Mucosa of rectum (tissue), 2 donors: ENCODE measurements around the gene MPPED2.

Source experiments
- H3K27ac ChIP-seq, 2 donors: one replicate each; pipeline ENCODE4 v1.7.0; 2013; ENCODE audit warnings: inconsistent platforms in 2 of 2, low read depth in 2 of 2, low read length in 2 of 2
- H3K27me3 ChIP-seq, 2 donors: one replicate each; pipeline ENCODE4 v1.7.0; 2013; ENCODE audit warnings: low read length in 2 of 2; ENCODE audit not compliant: control insufficient read depth in 2 of 2, insufficient read depth in 2 of 2
- H3K36me3 ChIP-seq, 2 donors: one replicate each; pipeline ENCODE4 v1.7.0; 2013; ENCODE audit warnings: low read length in 2 of 2; ENCODE audit not compliant: control insufficient read depth in 2 of 2, insufficient read depth in 2 of 2
- H3K4me1 ChIP-seq, 2 donors: one replicate each; pipeline ENCODE4 v1.7.0; 2013; ENCODE audit warnings: low read length in 2 of 2, mild to moderate bottlenecking in 1 of 2; ENCODE audit not compliant: control insufficient read depth in 2 of 2, insufficient read depth in 2 of 2
- H3K4me3 ChIP-seq, 2 donors: one replicate each; pipeline ENCODE4 v1.7.0; 2013; ENCODE audit warnings: low read length in 2 of 2
- H3K9ac ChIP-seq, 2 donors: one replicate each; pipeline ENCODE4 v1.7.0; 2013; ENCODE audit warnings: low read length in 2 of 2, low read depth in 1 of 2, mild to moderate bottlenecking in 1 of 2
- H3K9me3 ChIP-seq, 2 donors: one replicate each; pipeline ENCODE4 v1.7.0; 2013; ENCODE audit warnings: low read length in 2 of 2; ENCODE audit not compliant: control insufficient read depth in 2 of 2
- donor health status: healthy.
- donor health status: Normal muscosa, but diverticular disease.

MPPED2 gene

GRCh38 chr11:30538251-30538650, 47.9 kb downstream of the MPPED2 start:
- no peak overlapping the region for H3K27ac ChIP-seq
- H3K9ac ChIP-seq: no peak overlapping the region
- H3K4me3 ChIP-seq: no peak overlapping the region
- H3K36me3 ChIP-seq: no peaks in the 10 kb centered on the region
- no peaks in the 10 kb centered on the region for H3K4me1 ChIP-seq
- H3K27me3 ChIP-seq: no peaks in the 10 kb centered on the region
- H3K9me3 ChIP-seq: no peaks in the 10 kb centered on the region

- Histone ChIP-seq H3K9me3 (no peaks in the 10 kb centered on the region), H3K9ac (no peak overlapping the region), H3K27ac (no peak overlapping the region), H3K4me3 (no peak overlapping the region), H3K27me3 (no peaks in the 10 kb centered on the region), H3K36me3 (no peaks in the 10 kb centered on the region), H3K4me1 (no peaks in the 10 kb centered on the region)
These were observed 50.3 kb downstream of the MPPED2 start for GRCh38 chr11:30535818-30536217.

GRCh38 chr11:30533445-30533947, 52.7 kb downstream of the MPPED2 start:
- Histone ChIP-seq H3K27me3 (no peaks in the 10 kb centered on the region), H3K4me3 (no peak overlapping the region), H3K36me3 (no peaks in the 10 kb centered on the region), H3K9ac (no peak overlapping the region), H3K9me3 (no peaks in the 10 kb centered on the region), H3K27ac (no peak overlapping the region), H3K4me1 (no peaks in the 10 kb centered on the region)

GRCh38 chr11:30527566-30527965, 58.6 kb downstream of the MPPED2 start:
- Histone ChIP-seq H3K9ac (no peak overlapping the region), H3K4me3 (no peak overlapping the region), H3K27me3 (no peaks in the 10 kb centered on the region), H3K36me3 (no peaks in the 10 kb centered on the region), H3K27ac (no peak overlapping the region), H3K9me3 (no peaks in the 10 kb centered on the region), H3K4me1 (no peaks in the 10 kb centered on the region)

- H3K9me3 ChIP-seq: no peaks in the 10 kb centered on the region
- no peak overlapping the region for H3K9ac ChIP-seq
- H3K4me1 ChIP-seq: no peaks in the 10 kb centered on the region
- H3K36me3 ChIP-seq: no peaks in the 10 kb centered on the region
- H3K27me3 ChIP-seq: no peaks in the 10 kb centered on the region
- H3K4me3 ChIP-seq: no peak overlapping the region
- no peak overlapping the region for H3K27ac ChIP-seq
These were observed 59.6 kb downstream of the MPPED2 start for GRCh38 chr11:30526558-30526957.

- H3K27ac ChIP-seq: no peak overlapping the region
- H3K27me3 ChIP-seq: no peaks in the 10 kb centered on the region
- no peaks in the 10 kb centered on the region for H3K36me3 ChIP-seq
- no peak overlapping the region for H3K9ac ChIP-seq
- H3K4me3 ChIP-seq: no peak overlapping the region
- no peaks in the 10 kb centered on the region for H3K9me3 ChIP-seq
- H3K4me1 ChIP-seq: no peaks in the 10 kb centered on the region
These were observed 63.5 kb downstream of the MPPED2 start for GRCh38 chr11:30522536-30523243.

GRCh38 chr11:30521297-30522071, 64.7 kb downstream of the MPPED2 start:
- Histone ChIP-seq H3K36me3 (no peaks in the 10 kb centered on the region), H3K27me3 (no peaks in the 10 kb centered on the region), H3K4me3 (no peak overlapping the region), H3K9me3 (no peaks in the 10 kb centered on the region), H3K27ac (no peak overlapping the region), H3K9ac (no peak overlapping the region), H3K4me1 (no peaks in the 10 kb centered on the region)

- Histone ChIP-seq H3K4me1 (no peaks in the 10 kb centered on the region), H3K4me3 (no peak overlapping the region), H3K36me3 (no peaks in the 10 kb centered on the region), H3K9ac (no peak overlapping the region), H3K9me3 (no peaks in the 10 kb centered on the region), H3K27me3 (no peaks in the 10 kb centered on the region), H3K27ac (no peak overlapping the region)
These were observed 73.1 kb downstream of the MPPED2 start for GRCh38 chr11:30513087-30513486.

- no peaks in the 10 kb centered on the region for H3K27me3 ChIP-seq
- no peaks in the 10 kb centered on the region for H3K4me1 ChIP-seq
- no peak overlapping the region for H3K4me3 ChIP-seq
- no peak overlapping the region for H3K9ac ChIP-seq
- no peaks in the 10 kb centered on the region for H3K36me3 ChIP-seq
- no peaks in the 10 kb centered on the region for H3K9me3 ChIP-seq
- no peak overlapping the region for H3K27ac ChIP-seq
These were observed 74.7 kb downstream of the MPPED2 start for GRCh38 chr11:30511408-30511807.

GRCh38 chr11:30510750-30511149, 75.4 kb downstream of the MPPED2 start:
- Histone ChIP-seq H3K27me3 (no peaks in the 10 kb centered on the region), H3K36me3 (no peaks in the 10 kb centered on the region), H3K9me3 (no peaks in the 10 kb centered on the region), H3K4me3 (no peak overlapping the region), H3K27ac (no peak overlapping the region), H3K4me1 (no peaks in the 10 kb centered on the region), H3K9ac (no peak overlapping the region)
